ENCODE measurements around the gene RNF207.

The RNF207 gene

DNA sequence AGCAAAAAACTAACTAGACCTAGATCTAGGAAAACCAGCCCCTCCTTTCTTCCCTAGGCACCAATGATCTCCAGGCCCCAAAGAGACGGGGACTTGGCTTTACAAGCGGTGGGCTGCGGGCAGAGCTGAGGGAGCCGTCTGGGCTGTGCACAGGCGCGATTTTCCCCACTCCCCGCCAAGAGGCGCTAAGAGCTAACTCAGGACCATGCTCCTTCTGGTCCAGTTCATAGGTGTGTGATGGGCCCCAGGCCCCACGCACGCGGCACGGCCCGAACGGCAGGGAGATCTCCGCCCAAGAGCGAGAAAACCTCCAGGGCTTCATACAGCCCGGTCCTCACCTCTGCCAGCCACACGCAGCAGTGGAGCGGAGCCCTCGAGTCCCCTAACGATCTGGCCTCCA lies 62.5 kb downstream of the RNF207 start:
- TF ChIP-seq CTCF (IDR thresholded peaks at IDR 0.05; ENCODE audit: low read depth, low read length) = no peak
- no peak for DNase-seq (ENCODE audit: low read depth in 2 of 2)
- no peak overlapping the region for H3K4me3 ChIP-seq (replicated peaks in 1 of 2; ENCODE audit: low read depth in 2 of 2, low read length in 2 of 2)

DNA sequence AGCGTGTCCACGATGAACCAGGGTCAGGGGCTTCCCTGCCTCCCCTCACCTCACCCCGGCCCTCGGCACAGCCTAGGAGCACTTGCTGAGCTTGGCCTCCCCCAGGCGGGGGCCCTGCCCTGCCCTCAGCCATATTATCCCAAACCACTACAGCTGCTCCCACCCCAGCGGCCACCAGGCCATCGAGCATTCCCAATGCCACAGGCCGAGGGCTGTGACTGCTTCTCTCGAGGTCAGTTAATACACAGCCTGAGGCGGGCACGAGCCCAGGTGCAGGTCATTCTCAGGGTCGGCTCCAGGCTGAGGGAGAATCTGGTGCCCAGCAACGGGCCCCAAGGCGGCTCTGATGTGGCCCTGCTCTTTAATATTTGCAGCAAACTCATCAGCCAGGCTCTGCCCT lies 63.4 kb downstream of the RNF207 start:
- DNase-seq (ENCODE audit: low read depth in 2 of 2) = no peak
- H3K4me3 ChIP-seq (replicated peaks in 1 of 2; ENCODE audit: low read depth in 2 of 2, low read length in 2 of 2) = no peak overlapping the region
- no peak for TF ChIP-seq CTCF (IDR thresholded peaks at IDR 0.05; ENCODE audit: low read depth, low read length)

DNA sequence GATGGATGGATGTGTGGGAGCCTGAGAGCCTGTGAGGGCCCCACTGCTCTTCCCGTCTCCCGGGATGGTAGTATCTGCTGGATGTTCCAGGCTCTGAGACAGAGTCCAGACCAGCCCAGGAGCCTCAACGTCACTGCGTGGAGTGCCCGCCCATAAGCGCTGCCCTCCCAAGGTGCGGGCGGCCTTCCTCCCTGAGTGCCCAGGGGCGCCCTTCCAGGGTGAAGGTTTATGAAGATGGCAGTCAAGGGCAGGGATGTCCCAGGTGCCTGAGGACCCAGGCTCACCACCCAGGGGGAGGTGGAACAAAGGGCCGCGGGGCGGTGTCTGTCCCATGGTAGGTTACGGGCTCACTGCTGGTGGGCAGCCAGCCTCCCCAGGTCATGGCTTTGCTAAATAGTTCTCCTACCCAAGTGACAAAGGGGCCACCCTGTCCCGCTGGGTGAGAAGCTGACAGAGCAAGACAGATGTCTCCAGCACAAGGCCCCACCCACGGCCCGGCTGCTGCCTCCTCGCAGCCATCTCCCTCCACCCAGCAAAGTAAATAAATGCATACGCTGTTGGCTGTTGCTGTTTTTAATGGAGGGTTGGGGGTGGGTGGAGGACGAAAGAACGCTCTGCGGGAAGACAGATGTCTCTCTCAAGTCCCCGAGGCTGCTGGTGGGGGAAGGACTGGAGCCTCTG lies 63.9 kb downstream of the RNF207 start:
- no peak overlapping the region for H3K4me3 ChIP-seq (replicated peaks in 1 of 2; ENCODE audit: low read depth in 2 of 2, low read length in 2 of 2)
- TF ChIP-seq CTCF (IDR thresholded peaks at IDR 0.05; ENCODE audit: low read depth, low read length) = no peak

DNA sequence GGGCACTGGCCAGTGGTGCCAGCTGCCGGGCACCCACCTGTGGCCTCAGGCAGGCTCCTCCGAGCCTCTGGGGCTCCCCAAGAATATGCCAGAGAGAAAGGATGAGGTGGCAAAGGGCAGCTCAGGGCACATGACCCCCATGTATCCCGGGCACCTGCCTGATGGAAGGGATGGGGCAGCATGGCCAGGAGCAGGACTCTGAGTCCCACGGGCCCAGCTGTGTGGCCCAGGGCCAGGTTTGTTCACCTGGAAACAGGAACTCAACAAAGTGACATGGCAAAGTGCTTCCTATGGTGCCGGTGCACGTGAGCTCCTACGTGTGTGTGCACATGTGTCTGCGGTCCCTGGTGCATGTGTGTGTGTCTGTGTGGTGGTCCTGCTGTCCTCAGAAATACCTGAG lies 64.5 kb downstream of the RNF207 start:
- H3K4me3 ChIP-seq (replicated peaks in 1 of 2; ENCODE audit: low read depth in 2 of 2, low read length in 2 of 2) = no peak overlapping the region
- no peak for TF ChIP-seq CTCF (IDR thresholded peaks at IDR 0.05; ENCODE audit: low read depth, low read length)
- DNase-seq (ENCODE audit: low read depth in 2 of 2) = no peak

More for the DNA sequence above, 63.9 kb downstream of the RNF207 start:
- DNase-seq (ENCODE audit: low read depth in 2 of 2) = no peak

All from cardiac fibroblast (primary cell).